Activated gamma-delta T cell treated with Interleukin-2 at 50 U/mL for 16 hours (primary cell): ENCODE measurements around the gene MAPT.

Experiments
- DNase-seq: peaks from one replicate; pipeline ENCODE4 v3.0.0-alpha.2; 2020

The MAPT gene

DNA sequence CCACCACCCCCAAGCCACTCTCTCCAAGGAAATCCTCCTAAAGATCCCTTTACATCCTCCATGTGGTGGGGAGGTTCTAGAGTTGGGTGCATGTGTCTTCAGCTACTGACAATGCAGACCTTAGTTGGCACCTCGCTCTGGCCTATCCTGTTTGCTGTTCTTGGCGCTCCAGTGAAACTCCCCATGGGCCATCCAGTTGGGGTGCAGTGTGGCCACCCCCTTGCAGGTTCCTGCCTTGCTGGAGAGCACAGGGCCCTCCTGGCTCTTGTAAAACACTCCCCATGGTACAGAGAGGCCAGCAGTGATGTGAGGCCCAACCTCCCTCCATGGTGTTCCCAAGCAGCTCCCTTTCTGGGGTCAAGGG is 82.0 kb downstream of the MAPT start:
- DNase-seq = no peak

DNA sequence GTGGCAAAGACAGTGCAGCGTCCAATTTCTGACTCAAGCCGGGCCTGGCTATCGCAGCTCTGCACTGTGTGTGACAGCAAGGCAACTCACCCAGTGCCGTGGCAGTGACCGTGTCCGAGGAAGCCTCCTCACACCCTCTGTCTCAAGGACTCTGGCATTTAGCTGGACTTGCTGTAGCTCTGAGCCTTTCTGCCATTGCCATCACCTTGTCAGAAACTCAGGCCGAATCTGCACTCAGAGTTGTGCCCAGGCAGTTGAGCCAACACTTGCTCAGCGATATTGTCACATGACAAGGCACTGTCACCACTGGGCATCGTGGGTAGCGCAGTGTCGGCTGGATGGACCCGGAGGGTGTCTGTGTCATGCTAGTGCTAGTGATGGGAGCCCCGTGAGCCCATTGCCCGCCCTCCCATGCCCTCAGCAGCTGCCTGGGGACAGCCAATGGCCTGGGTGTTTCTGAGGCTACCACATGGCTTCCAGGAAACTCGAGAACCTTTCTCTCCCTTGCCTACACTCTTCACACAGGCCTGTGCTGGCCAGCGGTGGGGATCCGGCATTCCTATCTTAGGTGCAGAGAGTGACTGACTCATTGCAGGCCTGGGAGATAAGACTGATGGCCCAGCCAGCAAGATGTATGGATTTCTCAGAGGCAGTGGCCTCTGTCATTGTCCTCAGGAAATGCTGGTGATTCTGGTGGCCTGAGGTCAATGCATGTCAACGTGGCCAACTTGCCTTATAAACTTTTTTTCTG is 82.6 kb downstream of the MAPT start:
- DNase-seq = no peak

DNA sequence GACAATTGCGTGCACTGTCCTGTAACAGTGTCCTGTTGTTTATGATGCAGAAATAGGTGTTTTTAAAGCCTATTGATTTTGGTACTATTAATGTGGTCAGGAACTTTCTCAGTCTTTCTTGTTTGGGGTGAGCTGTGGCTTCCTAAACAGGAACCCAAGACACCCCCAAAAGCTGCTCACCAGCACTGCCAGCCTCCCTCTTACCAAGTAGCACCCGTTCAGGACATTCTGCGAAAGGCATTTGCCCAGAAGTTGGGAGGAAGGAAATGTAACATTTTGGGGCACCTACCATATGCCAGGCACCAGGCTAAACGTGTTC is 83.1 kb downstream of the MAPT start:
- no peak for DNase-seq

DNA sequence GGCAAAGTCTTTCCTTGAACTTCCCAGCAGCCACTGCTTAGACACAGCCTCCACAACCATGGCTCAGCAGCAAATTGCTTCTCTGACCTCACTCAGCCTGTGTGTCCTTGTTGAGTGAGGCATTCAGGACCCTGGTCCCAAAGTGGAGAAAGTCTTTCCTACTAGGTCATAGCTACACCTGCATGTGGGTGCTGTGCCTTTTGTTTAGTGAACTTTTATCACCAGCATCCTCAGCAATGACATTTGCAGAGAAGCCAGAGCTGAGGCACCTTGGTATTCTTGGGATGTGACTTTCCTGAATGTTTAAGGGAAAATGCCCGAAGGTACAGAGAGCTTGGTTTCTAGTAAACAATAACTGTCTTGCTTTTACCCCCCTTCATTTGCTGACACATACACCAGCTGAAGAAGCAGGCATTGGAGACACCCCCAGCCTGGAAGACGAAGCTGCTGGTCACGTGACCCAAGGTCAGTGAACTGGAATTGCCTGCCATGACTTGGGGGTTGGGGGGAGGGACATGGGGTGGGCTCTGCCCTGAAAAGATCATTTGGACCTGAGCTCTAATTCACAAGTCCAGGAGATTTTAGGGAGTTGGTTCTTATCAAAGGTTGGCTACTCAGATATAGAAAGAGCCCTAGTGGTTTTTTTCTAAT is 83.7 kb downstream of the MAPT start:
- DNase-seq = no peak

DNA sequence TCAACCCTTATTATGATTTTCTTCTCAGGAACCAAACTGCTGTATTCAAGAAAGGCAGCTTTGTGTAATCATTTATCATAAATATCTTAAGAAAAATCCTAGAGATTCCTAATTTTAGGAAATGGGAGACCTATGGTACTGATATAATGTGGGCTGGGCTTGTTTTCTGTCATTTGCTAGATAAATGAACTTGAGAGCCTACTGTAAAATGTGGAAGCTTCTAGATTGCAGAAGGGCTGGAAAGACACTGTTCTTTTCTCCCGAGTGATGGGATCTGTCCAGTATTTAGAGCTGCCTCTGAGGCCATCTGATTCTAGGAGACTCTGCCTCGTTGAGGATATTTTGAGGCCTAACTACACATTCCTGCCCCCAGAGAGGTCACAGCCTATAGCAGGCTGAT is 84.8 kb downstream of the MAPT start:
- no peak for DNase-seq

DNA sequence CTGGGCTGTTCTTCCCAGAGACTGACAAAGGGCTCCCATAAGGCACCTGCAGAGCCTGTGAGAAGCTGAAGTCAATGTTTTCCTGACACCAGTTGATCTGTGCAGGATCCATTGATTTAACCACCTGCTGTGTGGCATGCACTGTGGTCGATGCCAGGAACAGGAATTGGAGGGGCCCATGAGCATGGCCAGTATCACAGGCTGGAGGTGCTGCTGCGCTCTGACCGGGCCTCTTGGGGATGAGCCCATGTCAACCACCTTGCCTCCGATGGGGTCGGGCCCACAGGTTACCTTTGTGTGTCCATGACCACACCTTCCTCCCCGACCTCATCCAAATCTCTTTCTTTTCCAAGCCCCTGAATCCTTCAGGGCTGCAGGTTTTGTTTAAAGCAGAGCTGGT is 86.5 kb downstream of the MAPT start:
- DNase-seq = no peak

DNA sequence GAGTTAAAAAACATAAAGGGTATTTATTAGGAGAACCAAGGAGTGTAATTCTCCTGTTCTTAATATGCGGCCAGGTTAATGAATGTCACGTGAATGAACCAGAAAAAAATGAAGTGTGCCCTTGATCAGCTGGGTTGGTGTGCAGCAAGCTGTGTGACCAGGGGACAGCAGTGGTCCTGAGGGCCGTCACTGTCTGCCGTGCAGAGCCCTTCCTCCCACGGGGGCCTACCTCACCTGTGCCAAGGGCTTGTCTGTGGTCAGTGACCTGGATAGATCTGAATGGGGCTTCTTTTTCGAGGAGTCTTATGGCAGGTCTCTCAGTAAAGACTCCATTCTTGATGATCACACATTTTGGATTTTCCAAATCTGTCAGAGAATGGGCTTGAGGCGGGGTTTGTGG is 87.0 kb downstream of the MAPT start:
- no peak for DNase-seq

DNA sequence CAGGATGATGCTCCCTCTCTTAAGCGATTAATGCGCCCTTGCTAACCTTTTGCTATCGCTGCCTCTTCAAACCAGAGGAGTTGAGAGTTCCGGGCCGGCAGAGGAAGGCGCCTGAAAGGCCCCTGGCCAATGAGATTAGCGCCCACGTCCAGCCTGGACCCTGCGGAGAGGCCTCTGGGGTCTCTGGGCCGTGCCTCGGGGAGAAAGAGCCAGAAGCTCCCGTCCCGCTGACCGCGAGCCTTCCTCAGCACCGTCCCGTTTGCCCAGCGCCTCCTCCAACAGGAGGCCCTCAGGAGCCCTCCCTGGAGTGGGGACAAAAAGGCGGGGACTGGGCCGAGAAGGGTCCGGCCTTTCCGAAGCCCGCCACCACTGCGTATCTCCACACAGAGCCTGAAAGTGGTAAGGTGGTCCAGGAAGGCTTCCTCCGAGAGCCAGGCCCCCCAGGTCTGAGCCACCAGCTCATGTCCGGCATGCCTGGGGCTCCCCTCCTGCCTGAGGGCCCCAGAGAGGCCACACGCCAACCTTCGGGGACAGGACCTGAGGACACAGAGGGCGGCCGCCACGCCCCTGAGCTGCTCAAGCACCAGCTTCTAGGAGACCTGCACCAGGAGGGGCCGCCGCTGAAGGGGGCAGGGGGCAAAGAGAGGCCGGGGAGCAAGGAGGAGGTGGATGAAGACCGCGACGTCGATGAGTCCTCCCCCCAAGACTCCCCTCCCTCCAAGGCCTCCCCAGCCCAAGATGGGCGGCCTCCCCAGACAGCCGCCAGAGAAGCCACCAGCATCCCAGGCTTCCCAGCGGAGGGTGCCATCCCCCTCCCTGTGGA is 88.6 kb downstream of the MAPT start:
- no peak for DNase-seq

DNA sequence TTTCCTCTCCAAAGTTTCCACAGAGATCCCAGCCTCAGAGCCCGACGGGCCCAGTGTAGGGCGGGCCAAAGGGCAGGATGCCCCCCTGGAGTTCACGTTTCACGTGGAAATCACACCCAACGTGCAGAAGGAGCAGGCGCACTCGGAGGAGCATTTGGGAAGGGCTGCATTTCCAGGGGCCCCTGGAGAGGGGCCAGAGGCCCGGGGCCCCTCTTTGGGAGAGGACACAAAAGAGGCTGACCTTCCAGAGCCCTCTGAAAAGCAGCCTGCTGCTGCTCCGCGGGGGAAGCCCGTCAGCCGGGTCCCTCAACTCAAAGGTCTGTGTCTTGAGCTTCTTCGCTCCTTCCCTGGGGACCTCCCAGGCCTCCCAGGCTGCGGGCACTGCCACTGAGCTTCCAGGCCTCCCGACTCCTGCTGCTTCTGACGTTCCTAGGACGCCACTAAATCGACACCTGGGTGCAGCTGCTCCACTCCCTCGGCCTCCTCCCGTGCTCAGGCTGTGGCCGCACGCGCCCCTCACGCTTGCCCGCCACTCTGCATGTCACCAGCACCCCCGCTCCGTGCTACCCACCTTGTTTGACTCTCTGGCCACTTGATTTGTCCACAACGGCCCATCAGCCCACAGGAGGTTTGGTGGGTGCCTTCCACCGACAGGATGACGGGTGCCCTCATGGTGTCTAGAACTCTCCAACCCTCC is 89.4 kb downstream of the MAPT start:
- DNase-seq = no peak

DNA sequence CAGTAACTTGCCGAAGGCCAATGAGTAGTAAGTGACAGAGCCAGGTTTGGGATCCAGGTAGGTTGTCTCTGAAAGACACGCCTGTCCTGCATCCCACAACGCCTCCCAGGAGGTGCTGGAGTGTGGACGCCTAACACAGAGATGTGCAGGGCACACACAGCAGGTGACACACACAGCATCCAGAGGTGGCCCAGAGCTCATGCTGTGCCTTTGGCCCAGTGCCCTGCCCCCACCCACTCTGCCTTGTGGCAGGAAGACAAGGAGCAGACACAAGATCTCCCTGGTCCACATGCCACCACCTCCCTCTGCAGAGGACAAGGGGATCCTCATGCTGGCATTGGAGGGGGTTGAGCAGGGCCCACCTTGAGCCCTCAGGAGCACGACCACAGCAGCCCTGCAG is 90.0 kb downstream of the MAPT start:
- no peak for DNase-seq

DNA sequence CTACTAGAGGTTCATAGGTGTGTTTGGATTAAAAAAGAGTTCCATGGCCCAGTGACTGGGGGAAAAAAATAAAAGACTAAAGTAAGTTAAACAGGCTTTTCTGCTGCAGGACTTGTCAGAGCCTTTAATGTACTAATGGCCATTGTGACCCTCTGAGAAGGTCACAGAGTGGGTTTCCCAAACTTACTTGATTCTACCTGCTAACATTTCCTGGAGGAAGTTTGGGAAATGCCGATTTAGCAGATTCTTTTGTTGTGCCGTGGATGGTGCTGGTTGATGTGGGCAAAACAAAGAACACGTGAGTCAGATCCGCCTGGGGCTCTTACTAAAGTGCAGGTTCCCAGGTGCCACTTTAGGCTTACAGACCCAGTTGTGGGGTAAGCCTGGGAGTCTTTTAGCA is 91.1 kb downstream of the MAPT start:
- DNase-seq = no peak

DNA sequence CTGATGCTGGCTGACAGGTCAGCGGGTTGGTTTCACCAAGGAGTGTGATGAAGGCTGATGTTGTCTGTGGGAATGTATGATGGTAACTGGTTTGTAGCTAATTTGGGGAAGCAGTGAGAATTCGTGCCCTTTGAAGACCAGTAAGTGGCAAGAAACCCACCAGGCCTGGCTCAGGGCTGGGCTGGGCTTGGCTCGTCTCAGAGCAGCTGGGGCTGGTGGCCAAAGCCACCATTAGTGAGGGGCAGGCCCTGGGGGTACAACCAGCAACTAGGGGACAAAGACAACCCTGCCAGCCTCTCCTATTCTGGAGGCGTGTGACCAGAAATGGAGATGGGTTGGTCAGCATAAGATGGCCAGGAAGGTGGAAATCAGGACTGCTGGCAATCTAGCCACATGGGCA is 91.7 kb downstream of the MAPT start:
- no peak for DNase-seq

DNA sequence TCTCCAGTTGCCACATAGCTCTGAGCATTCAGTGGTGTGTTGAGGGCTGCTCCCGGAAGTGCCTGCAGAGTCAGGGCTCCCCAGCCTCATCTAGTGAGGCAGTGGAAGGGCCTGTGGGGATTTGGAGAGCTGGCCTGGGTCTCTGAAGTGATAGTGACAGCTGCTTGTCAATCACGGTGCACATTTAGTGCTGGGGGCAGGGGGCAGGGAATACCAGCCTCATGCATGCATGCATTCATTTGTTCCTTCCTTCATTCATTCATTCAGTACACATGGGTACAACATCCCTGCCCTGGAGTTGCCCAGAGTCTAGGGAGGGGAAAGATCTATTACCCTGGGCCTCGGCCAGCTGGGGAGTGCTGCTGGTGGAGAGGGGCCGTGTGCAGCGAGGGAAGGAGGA is 93.4 kb downstream of the MAPT start:
- DNase-seq = no peak

DNA sequence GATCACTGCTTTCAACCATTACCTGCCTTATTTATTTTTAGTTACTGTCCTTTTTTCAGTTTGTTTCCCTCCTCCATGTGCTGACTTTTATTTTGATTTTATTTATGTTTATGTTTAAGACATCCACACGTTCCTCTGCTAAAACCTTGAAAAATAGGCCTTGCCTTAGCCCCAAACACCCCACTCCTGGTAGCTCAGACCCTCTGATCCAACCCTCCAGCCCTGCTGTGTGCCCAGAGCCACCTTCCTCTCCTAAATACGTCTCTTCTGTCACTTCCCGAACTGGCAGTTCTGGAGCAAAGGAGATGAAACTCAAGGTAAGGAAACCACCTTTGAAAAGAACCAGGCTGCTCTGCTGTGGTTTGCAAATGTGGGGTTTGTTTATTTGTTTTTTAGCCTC is 95.4 kb downstream of the MAPT start:
- DNase-seq = no peak

DNA sequence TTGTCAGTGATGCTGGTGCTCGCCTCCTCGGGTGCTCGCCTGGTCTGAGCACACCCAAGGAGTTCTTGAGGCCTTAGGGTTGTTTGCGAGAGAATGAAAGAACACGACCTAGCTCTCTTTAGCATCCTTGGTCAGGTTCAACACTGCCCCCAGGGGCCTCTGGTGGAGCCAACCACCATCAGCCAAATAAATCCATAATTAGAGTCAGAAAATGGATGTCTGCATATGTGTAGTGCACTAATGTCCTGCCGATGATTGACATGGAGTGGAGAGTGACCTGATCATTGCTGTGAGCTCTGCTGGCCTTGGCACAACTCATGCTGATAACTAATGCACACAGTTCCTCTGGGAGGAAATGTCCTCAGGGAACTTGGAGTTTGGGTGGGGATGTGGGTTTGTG is 96.5 kb downstream of the MAPT start:
- DNase-seq = no peak

DNA sequence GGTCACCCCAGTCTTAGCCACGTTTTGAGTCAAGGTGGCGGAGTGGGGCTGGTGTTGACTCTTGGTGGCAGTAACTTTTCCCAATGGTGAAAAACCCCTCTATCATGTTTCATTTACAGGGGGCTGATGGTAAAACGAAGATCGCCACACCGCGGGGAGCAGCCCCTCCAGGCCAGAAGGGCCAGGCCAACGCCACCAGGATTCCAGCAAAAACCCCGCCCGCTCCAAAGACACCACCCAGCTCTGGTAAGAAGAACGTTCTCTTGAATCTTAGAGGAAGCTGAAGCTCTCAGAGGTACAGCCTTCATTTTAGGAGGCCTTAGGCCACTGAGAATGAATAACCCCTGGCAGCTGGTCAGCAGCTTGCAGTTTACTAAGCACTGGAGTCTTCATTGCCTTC is 97.0 kb downstream of the MAPT start:
- DNase-seq = no peak

DNA sequence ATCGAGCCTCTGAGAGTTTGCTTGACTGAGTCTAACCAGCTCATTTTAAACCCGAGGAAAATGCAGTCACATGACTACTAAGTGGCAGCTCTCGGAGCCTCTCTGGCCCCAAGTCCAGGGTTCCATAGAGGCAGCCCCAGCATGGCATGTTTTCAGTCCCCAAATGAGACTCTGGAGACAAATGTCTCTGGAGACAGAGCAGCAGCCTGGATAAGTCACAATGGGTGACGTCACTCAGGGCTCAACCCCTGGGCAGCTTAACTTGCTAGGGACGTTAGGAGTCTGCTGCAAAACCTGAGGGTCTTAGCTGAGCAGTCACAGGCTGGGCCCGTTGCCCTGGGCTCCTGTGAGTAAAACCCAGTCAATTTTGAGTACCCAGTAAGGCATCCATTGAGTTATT is 97.8 kb downstream of the MAPT start:
- DNase-seq = no peak

DNA sequence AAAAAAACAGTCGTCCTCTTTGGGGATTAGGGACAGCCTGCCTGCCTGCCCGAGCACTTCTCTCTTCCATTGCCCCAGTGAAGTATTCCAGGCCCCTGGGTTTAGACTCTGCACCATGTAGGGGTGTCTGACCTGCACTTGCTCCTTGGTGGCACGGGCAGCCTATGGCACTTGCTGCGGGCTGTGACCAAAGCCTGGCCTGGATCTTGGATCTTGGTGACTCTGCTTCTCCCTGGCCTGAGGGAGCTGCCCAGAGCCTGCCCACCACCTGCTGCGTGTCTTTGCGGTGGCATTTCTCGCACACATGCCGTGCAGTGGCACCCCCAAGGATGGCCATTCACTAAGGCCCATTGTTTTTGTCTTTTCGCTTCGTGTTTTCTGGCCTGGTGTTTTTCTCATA is 98.5 kb downstream of the MAPT start:
- no peak for DNase-seq

DNA sequence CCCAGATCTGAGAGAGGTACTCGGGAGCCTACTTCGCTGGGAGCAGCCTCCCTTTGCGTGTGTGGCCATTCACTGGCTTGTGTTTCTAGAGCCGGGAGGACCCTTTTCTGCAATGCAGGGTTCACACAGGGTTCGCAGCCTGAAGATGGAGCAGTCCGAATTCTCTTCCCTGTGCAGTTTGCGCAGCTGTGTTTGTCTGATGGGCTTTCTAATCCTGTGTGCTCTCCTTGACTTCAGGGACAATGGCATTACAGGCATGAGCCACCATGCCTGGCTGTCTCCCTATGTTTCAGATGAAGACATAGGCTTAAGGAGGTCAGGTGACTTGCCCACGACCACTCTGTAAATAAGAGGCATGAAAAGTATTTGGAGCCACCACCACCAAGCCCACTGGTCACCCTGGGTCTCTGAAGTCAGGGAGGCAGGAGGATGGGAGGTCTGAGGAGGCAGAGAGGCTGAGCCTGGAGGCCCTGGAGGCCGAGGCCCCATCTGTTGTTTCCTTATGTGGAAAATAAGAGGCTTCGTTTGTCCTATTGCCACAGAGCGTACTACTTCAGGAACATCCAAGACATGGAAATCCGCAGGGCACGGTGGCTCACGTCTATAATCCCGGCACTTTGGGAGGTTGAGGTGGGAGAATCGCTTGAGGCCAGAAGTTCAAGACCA is 99.7 kb downstream of the MAPT start:
- no peak for DNase-seq

DNA sequence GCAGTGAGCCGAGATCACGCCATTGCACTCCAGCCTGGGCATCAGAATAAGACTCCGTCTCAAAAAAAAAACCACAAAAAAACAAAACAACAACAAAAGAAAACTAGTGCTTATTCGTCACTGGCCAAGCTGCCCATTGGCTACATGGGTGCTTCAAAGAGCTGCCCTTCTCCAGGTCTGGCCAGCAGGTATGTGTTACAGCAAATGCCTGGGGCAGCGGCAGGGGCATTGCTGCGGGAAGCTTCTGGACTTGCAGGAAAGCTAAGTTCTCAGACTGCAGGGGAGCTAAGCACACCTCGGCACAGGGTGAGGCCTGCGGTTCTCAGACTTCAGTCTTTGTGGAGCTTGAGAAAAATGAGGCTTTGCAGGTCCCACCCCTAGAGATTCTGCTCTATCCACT is 100.6 kb downstream of the MAPT start:
- no peak for DNase-seq

DNA sequence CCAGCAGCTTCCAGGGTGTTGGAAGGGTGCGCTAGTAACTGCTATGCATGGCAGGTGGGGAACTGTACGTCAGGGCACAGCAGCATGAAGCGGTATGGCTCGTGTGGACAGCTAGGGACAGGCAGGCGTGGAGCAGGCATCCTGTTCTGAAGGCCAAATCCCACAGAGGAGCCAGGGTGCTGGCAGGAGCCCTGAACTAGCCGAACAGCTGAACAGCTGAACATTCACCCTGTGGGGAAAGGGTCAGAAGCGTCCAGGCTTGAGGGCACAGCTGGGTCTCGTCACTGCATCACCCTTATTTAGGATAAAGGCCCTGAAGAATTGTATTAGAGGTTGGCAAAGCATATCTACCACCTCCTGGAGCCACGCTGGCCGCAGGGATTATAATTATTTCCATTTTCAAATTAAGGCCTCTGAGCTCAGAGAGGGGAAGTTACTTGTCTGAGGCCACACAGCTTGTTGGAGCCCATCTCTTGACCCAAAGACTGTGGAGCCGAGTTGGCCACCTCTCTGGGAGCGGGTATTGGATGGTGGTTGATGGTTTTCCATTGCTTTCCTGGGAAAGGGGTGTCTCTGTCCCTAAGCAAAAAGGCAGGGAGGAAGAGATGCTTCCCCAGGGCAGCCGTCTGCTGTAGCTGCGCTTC is 101.4 kb downstream of the MAPT start:
- no peak for DNase-seq

DNA sequence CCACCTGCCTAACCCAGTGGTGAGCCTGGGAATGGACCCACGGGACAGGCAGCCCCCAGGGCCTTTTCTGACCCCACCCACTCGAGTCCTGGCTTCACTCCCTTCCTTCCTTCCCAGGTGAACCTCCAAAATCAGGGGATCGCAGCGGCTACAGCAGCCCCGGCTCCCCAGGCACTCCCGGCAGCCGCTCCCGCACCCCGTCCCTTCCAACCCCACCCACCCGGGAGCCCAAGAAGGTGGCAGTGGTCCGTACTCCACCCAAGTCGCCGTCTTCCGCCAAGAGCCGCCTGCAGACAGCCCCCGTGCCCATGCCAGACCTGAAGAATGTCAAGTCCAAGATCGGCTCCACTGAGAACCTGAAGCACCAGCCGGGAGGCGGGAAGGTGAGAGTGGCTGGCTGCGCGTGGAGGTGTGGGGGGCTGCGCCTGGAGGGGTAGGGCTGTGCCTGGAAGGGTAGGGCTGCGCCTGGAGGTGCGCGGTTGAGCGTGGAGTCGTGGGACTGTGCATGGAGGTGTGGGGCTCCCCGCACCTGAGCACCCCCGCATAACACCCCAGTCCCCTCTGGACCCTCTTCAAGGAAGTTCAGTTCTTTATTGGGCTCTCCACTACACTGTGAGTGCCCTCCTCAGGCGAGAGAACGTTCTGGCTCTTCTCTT is 102.1 kb downstream of the MAPT start:
- no peak for DNase-seq
